GM18508 (cell line): ENCODE measurements around the gene JPT1.

Experiments
- ATAC-seq: cut with Tn5 transposase; IDR thresholded peaks from one replicate; pipeline ENCODE4 v1.9.1; 2021; ENCODE audit warnings: moderate number of reproducible peaks; ENCODE audit not compliant: insufficient read depth, unreplicated experiment

The JPT1 gene

DNA sequence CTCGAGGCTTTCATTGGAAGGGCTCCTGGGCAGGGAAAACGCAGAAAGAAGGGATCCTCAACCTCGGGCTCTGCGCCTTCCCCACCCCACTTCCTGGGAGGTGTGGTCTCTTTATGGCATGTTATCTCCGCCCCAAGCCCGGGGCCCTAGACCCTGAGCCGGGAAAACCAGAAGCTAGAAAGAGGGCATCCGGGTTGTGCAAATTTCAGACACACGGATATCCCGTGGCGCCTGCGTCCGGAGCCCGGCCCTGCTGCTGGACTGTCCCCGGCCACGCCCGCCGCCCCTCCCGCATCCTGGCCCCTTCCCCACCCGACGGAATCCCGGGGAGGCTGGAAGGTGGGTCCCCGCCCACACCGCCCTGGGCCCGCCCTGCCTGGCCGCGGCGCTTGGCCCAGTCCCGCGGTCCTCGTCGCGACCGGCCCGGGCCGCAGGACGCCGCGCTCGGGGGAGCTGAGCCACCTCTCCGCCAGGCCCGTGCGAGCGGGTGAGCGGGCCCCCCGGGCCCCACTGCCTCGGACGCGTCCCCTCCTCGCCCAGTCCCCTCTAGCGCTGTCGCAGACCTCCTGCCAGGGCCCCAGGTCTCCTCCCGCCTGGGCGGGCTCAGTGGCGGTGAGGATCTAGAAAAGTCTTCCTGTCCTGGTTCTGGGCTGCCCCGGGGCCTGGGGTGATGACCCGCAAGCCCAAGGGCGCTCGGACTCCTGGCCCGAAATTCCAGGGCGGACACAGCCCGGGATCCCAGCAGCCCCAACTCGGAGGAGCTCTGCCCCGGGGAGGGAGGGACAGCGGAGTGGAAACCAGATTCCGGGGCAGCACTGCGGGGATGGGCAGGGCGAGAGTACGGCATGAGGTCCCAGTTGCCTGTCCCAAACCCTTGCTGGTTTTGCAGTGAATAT is 66.5 kb downstream of the JPT1 start, which contains the start of gene SLC16A5:
Gene SLC16A5, plus strand, starts transcription at position 397 of the 896 bp plus-strand sequence. CDS start 5,683 bp downstream, outside the sequence.
- ATAC-seq = no peak

DNA sequence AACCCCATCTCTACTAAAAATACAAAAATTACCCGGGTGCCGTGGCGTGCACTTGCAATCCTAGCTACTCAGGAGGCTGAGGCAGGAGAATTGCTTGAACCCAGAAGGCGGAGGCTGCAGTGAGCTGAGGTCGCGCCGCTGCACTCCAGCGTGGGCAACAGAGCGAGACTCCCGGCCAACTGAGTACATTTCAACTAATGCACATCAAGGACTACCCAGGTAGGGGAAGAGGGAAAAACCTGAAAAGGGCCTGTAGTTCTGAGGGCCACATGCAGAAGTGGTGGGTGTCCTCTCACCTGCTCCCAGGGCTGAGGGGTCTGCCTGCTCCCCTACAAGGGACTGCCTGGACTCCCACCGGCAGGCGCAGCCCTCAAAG is 67.1 kb downstream of the JPT1 start:
- no peak for ATAC-seq

- no peak for ATAC-seq
These were observed 67.7 kb downstream of the JPT1 start for GRCh38 chr17:75086496-75087181.
